Stimulated activated CD8-positive, alpha-beta memory T cell treated with anti-CD3 and anti-CD28 coated beads, Interleukin-4, amount 100 ng/mL, for 24 hours (primary cell): ENCODE measurements around the gene TUBB2B.

Experiments used
- DNase-seq: peaks from one replicate; pipeline ENCODE4 v3.0.0-alpha.2; 2020; ENCODE audit warnings: low read depth

Gene TUBB2B

DNA sequence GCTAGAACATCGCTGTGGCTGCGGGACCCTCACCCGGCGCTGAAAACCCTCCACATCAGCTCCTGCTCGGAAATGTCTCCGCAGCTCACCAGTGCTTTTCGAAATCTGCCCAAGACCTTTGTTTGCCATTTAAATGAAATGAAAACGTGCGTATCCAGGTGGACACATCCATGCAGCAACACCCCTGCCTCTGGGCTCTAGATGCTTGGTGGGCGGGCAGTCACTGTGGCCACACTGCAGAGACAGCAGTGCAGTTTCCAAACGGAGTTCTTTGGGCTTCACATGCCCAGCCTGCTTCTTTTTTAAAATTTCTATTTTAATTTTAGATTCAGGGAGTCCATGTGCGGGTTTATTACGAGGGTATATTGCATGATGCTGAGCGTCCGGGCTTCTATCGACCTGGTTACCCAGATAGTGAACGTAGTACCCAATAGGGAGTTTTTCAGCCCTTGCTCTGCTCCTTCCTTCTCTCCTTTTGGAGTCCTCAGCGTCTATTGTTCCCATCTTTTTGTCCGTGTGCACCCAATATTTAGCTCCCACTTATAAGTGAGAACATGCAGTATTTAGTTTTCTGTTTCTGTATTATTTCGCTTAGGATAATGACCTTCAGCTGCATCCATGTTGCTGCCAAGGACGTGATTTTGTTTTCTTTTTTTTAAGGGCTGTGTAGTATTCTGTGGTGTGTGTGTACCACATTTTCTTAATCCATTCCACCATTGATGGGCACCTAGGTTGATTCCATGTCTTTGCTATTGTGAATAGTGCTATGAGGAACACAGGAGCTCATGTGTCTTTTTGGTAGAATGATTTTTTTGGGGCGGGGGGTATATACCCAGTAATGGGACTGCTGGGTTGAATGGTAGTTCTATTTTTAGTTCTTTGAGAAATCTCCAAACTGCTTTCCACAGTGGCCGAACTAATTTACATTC, 4.8 kb upstream of the TUBB2B start:
- no peak for DNase-seq

GRCh38 chr6:3231247-3232016, 4.0 kb upstream of the TUBB2B start:
- DNase-seq, result no peak

DNA sequence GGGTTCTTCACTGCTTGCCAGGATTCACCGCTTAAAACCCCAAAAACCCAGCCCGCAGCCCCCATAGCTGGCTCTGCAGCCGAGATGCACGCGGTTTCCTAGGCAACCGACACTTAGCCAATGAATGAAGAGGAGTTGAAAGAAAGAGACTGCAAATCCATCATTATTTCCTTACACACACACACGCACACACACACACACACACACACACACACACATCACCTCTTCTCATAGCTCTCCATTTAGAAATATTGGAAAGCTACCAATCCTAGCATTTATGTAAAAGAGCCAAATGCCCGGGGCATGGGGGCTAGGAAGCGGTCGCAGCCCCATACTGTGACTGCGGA, 3.4 kb upstream of the TUBB2B start:
- no peak for DNase-seq

DNA sequence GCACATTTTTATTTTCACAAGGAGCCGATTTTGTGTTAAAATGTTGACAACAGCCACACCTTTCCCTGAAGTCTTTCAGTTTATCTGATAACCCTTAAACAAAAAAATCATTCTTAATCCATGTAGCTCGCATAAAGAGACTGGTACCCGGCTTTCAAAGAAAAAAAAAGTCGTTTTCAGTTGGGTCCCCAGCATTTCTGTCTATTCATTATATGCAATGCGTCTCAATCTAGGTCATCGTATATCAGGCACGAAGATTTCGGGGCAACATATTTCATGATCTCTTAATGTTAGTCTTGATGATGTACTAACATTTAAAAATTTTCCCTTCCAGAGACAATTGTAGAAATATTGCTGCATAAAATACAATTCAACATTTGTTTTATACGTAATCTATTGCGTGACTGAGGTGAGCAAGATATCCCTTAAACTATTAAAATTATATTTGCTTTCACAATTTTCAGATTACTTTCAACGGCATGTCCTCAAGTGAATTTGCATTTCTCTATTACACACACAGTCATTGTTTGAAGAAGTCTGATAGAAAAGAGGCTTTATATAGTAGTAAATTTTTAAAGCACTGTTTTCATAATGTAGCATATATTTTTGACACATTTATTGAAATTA, 2.9 kb upstream of the TUBB2B start:
- DNase-seq, result no peak

GRCh38 chr6:3229566-3230178, 2.2 kb upstream of the TUBB2B start:
- DNase-seq, result no peak

DNA sequence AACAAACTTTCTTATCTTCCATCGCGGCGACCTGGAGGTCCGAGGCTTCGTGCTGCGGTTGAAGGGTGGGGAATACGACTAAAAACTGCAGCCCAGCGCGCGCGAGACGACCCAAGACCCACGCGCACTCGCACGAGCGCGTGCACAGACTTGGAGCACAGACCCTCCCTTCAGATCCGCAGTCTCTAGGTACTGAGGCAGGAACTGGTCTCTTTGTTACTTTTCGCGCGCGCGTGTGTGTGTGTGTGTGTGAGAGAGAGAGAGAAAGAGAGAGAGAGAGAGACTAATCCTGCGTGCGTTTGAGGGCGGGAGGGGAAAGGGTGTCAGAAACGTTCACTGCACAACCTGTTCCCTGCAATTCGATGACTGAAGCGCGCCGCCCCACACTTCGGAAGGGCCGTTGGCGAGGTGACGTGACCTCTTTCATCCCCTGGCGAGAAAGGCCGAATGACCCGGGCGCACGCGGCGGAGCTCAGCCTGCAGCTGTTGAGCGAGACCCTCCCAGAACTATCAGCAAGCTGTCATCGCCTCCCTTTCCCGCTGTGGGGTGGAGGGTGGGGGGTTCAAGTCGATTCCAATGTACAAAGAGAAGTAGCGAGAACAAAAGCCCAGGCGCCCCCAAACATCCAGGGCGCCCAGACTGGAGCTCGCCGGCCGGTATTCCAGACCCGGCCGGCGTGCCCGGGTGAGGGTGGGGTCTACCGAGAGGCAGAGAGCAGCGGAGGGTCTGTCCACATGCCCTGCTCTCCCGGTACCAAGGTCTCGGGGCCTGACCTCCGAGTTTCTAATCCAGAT, 1.5 kb upstream of the TUBB2B start:
- no peak for DNase-seq

GRCh38 chr6:3228046-3228671, 706 bp upstream of the TUBB2B start:
- no peak for DNase-seq

- no peak for DNase-seq
Measured at GRCh38 chr6:3226481-3227362, 731 bp downstream of the TUBB2B start.

- DNase-seq, result no peak
Measured at GRCh38 chr6:3226042-3226441, 1.4 kb downstream of the TUBB2B start.

- DNase-seq, result no peak
Measured at GRCh38 chr6:3222506-3223038, 4.9 kb downstream of the TUBB2B start.

DNA sequence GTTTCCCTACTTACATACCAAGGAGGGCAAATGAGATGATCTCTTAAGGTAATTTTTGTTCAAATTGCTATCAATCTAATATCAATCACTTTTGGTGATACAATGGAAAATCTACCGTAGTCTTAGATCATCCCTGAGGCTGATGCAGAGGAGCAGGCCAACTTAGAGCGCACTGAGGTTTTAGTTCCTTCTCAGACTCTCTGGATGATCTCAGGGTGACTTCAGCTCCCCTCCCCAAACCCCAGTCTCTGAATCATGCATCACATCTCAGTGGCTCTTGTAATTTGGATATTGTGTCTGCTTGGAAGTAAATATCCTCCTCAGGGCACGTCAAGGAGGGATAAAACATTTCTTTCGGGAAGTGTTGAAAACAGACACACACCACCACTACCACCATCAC, 5.9 kb downstream of the TUBB2B start:
- no peak for DNase-seq

DNA sequence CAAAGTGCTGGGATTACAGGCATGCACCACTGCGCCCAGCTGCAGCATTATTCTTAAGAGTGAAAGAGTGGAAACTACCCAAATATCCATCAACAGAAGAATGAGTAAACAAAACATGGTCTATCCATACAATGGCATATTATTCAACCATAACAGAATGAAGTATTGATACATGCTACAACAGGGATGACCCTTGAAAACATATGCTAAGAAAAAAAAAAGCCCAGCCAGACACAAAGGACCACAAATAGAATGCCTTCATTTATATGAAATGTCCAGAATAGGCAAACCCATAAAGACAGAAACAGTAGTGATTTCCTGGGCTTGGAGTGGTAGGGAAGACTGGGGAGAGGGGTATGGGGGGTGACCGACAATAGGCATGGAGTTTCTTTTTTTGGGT, 7.1 kb downstream of the TUBB2B start:
- DNase-seq, result no peak

DNA sequence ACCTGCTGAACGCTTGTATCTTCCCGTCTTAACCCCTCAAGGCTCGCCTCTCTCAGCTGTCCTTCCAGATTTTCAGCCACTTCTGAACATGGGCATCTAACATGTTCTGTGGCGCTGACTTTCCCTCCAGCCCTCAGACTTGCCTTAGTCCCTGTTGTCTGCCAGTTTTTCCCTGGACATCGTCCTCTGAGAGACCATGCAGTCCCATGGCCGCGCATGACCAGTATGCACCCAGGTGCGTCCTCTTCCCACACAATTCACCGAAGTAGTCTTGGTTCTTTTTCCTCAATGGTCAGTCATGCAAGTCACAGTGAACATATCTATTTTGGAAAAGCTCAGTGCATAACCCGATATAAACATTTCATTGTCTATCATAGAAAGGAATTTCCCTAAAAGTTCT, 9.2 kb downstream of the TUBB2B start:
- no peak for DNase-seq

GRCh38 chr6:3217286-3217685, 10.2 kb downstream of the TUBB2B start:
- no peak for DNase-seq

- DNase-seq, result no peak
Measured at GRCh38 chr6:3214898-3215297, 12.6 kb downstream of the TUBB2B start.

DNA sequence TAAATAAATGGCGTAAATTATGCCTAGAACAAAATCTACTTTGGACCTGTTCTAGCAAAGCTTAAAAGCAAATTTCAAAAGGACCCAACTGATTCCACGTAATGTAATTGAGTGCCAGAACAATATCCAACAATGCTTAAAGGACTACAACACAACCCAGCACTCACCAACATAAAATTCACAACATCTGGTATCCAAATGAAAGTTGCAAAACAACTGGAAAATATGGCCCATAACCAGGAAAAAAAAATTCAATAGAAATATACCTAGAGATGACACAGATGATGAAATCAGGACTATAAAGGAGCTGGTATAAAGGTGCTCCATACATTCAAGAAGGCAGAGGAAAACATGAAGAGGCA, 14.1 kb downstream of the TUBB2B start:
- DNase-seq, result no peak

DNA sequence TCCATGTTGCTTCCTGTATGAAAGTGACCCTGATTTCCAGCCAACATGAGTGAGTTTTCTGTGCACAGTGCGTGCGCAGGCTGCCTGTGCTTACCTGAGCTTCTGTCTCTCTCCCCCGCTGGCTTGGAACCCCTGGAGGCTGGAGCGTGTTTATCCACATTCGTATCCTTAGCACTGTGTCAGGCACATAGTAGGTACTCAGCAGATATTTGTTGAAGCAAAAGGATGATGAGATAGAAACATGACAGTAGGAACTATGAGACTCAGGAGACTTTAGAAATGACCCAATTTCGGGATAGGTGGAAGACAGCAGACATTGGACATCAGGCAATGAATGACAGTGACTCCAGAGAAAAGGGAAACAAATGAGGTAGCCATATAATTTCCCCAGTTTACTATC, 15.2 kb downstream of the TUBB2B start:
- DNase-seq, result no peak

- DNase-seq, result no peak
Measured at GRCh38 chr6:3211681-3212080, 15.8 kb downstream of the TUBB2B start.

DNA sequence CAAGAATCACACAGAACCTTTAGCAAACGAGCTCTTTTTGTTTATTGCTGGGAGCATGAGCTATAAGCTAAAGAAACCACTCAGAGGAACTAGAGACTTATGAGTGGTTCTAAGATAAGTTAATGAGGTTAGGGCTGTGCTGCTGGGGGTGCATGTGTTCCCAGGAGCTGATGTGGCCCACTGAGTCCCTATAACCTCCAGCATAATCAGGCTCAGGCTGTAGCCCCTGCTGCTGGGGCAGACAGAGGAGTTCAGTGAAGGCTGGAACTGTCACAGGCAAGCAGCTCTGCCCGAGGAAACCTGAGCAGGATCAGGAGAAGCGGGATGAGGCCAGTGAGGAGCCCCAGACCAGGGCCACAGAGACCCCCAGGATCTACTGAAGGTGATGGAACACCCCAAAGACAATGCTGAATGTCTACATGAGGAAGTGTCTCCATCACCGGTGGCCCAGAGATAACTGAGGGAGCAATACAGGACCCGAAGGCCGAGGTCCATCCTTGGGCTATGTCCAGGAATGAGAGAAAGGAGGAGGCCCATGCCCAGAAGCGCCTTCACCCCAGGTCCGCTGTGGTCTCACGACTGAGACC, 17.3 kb downstream of the TUBB2B start:
- DNase-seq, result no peak
